K562 (cell line): ENCODE measurements around the gene CUL2. TPM values are rescaled to one million over a fixed set of nuclear protein-coding genes. Genes with fewer than 3 reads are reported as not detected.
A peak's percentile ranks its signal among the peaks of the same experiment; 100 is the strongest.

Experiments
- CAMTA2 ChIP-seq: fragments of 250-450 bp; sonication (Bioruptor Pico); conservative IDR thresholded peaks from 2 replicates; pipeline ENCODE4 v1.5.1; 2022
- COPS2 ChIP-seq: fragments of 450-650 bp; conservative IDR thresholded peaks from 2 replicates; pipeline ENCODE4 v1.6.1; 2016; ENCODE audit warnings: mild to moderate bottlenecking, moderate library complexity
- DACH1 ChIP-seq: fragments of 450-650 bp; IDR thresholded peaks from 2 replicates; pipeline ENCODE4 v1.6.1; 2018; ENCODE audit not compliant: partially characterized antibody
- HDAC1 ChIP-seq, 2 experiments: fragments of 450-650 bp; IDR thresholded peaks; 2 replicates each; pipeline ENCODE4 v1.6.1; 2016 to 2017; ENCODE audit warnings: inconsistent platforms in 1 of 2, mild to moderate bottlenecking in 1 of 2, moderate library complexity in 1 of 2
- HDAC2 ChIP-seq: fragments of 450-650 bp; IDR thresholded peaks from 2 replicates; pipeline ENCODE4 v1.6.1; 2016; ENCODE audit warnings: mild to moderate bottlenecking
- HMGXB4 ChIP-seq: sonication (generic); formaldehyde crosslinking; IDR thresholded peaks from 2 replicates; pipeline ENCODE4 v1.8.1; 2023; ENCODE audit warnings: mild to moderate bottlenecking, missing genetic modification reagents
- JUNB ChIP-seq: fragments of 450-650 bp; formaldehyde crosslinking; conservative IDR thresholded peaks from 2 replicates; pipeline ENCODE4 v1.4.0; 2020; ENCODE audit warnings: mild to moderate bottlenecking
- KDM1A ChIP-seq, 2 experiments: fragments of 450-650 bp; IDR thresholded peaks; 2 replicates each; pipeline ENCODE4 v1.6.1; 2016; ENCODE audit warnings: mild to moderate bottlenecking in 2 of 2
- MTF1 ChIP-seq: fragments of 250-450 bp; sonication (Bioruptor Pico); IDR thresholded peaks from 2 replicates; pipeline ENCODE4 v1.9.0; 2021; ENCODE audit warnings: moderate library complexity, mild to moderate bottlenecking, inconsistent platforms, borderline replicate concordance
- NR2C2 ChIP-seq, 2 experiments: fragments of 200-800 bp in 1 of 2; sonication (Bioruptor generic) in 1 of 2; sonication (generic) in 1 of 2; formaldehyde crosslinking in 1 of 2; IDR thresholded peaks; 2 replicates each; pipeline versions ENCODE4 v1.6.1 to v1.8.0; 2016 to 2022; ENCODE audit warnings: mild to moderate bottlenecking in 1 of 2, missing compliant biosample characterization in 1 of 2, missing genetic modification characterization in 1 of 2, missing genetic modification reagents in 1 of 2
- PHB2 ChIP-seq: fragments of 450-650 bp; IDR thresholded peaks from 2 replicates; pipeline ENCODE4 v1.6.1; 2017; ENCODE audit warnings: low read depth
- POLR3G ChIP-seq: IDR thresholded peaks from 2 replicates; pipeline ENCODE4 v1.6.1; 2011; ENCODE audit not compliant: insufficient read length, insufficient replicate concordance; ENCODE audit errors: extremely low read depth
- RBFOX2 ChIP-seq: fragments of 200-400 bp; formaldehyde crosslinking; IDR thresholded peaks from 2 replicates; pipeline ENCODE4 v1.6.1; 2017; ENCODE audit warnings: low read depth, mild to moderate bottlenecking, low read length, moderate library complexity
- RBM34 ChIP-seq: fragments of 200-400 bp; formaldehyde crosslinking; IDR thresholded peaks from 2 replicates; pipeline ENCODE4 v1.6.1; 2018; ENCODE audit warnings: low read length, borderline replicate concordance; ENCODE audit not compliant: insufficient read depth
- SMARCB1 ChIP-seq: IDR thresholded peaks from 2 replicates; pipeline ENCODE4 v1.6.1; 2011; ENCODE audit warnings: improper control_type of control experiment, low read depth; ENCODE audit not compliant: insufficient read length
- SNIP1 ChIP-seq: fragments of 450-650 bp; IDR thresholded peaks from 2 replicates; pipeline ENCODE4 v1.7.1; 2017; ENCODE audit warnings: low read depth, mild to moderate bottlenecking
- SRSF7 ChIP-seq: fragments of 200-400 bp; formaldehyde crosslinking; optimal IDR thresholded peaks from 2 replicates; pipeline ENCODE3; 2017; ENCODE audit warnings: mild to moderate bottlenecking, low read depth, low read length
- ZNF124 ChIP-seq: sonication (generic); formaldehyde crosslinking; IDR thresholded peaks from 2 replicates; pipeline ENCODE4 v1.8.1; 2022; ENCODE audit warnings: missing genetic modification reagents
- polyA plus RNA-seq, 8 experiments: library from polyadenylated mRNA; depleted of rRNA in 4 of 8; stranded (reverse) in 5 of 8; unstranded in 3 of 8; fragments of >200 nt; fragmentation: Nextera tagmentation in 2 of 8; fragmentation: Illumina TruSeq in 1 of 8; extraction: Ambion mirVana in 2 of 8; extraction: Trizol in 1 of 8; gene quantifications; 2 replicates each; pipeline versions ENCODE4 v1.2.1 to v1.2.3, GENCODE V29; 2011 to 2014; ENCODE audit warnings: inconsistent platforms in 1 of 8, missing spikeins in 1 of 8
- total RNA-seq, 7 experiments: library from RNA; depleted of rRNA in 6 of 7; stranded (reverse); fragments of >200 nt in 6 of 7; fragmentation: Illumina TruSeq in 2 of 7; extraction: Trizol in 2 of 7; gene quantifications; 2 replicates each; pipeline versions ENCODE4 v1.2.1 to v1.2.3, GENCODE V29; 2011 to 2021; ENCODE audit warnings: low replicate concordance in 1 of 7
- TF ChIP-seq, protein P1 (sequence below): fragments of 450-650 bp; IDR thresholded peaks from one replicate; pipeline ENCODE4 v1.6.1; 2018; ENCODE audit warnings: mild to moderate bottlenecking, moderate library complexity; ENCODE audit not compliant: partially characterized antibody
- TF ChIP-seq, protein P2 (sequence below): sonication (generic); formaldehyde crosslinking; IDR thresholded peaks from 2 replicates; pipeline ENCODE4 v1.8.0; 2022; ENCODE audit warnings: mild to moderate bottlenecking, low read depth, missing genetic modification reagents
- TF ChIP-seq, protein P3 (sequence below): sonication (generic); formaldehyde crosslinking; IDR thresholded peaks from 2 replicates; pipeline ENCODE4 v1.8.0; 2022; ENCODE audit warnings: mild to moderate bottlenecking, missing genetic modification reagents
- TF ChIP-seq, protein P4 (sequence below), 2 experiments: fragments of 450-650 bp; conservative IDR thresholded peaks; 2 replicates each; pipeline ENCODE4 v1.6.1; 2017; ENCODE audit warnings: mild to moderate bottlenecking in 2 of 2, moderate library complexity in 2 of 2

Gene CUL2
- total and polyA plus RNA-seq, 9 of the 15 experiments (the other 6 are each of a cell fraction or from before 2014, with no cell fraction given), result 17.3 to 46.3 (median 41.2) TPM

DNA sequence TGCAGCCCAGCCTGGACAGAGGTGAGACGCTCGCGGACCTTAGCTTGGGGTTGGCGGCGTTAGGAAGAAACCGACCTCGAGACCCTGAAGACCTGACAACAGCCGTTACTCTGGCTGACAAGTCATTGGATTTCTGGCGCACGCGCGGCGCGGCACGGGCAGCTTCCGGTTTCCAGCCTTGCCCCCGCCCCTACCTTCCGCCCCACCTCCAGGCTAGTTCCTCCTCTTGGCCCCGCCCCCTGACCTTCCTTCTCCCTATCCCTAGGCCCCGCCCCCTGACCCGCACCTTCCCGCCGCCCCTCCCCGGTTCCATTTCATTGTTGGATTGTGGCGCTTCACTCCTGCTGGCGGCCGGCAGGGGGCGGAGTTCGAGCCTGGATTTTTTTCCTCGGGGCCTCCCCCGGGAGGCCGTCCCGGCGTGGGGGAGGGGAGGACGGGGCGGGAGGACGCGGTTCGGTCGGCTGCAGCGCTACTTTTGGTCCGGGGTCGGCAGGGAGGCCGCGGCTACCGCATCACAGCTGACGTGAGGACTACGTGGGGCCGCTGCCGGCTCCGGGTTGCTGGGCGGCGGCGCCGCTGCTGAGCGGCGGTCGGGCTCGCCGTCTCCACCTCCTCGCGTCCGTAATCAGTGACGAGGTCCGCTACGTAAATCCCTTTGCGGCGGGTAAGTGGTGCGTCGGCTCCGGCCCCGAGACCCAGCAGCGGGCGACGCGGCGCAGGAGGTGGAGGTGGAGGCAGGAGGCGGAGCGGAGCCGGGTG, 36.6 kb upstream of the CUL2 start, which contains the start of gene CREM (continued):
- TF ChIP-seq, protein P1, sequence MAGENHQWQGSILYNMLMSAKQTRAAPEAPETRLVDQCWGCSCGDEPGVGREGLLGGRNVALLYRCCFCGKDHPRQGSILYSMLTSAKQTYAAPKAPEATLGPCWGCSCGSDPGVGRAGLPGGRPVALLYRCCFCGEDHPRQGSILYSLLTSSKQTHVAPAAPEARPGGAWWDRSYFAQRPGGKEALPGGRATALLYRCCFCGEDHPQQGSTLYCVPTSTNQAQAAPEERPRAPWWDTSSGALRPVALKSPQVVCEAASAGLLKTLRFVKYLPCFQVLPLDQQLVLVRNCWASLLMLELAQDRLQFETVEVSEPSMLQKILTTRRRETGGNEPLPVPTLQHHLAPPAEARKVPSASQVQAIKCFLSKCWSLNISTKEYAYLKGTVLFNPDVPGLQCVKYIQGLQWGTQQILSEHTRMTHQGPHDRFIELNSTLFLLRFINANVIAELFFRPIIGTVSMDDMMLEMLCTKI, result no peak
- TF ChIP-seq MTF1 (CRISPR knock-in tag) (no peak), HMGXB4 (CRISPR knock-in tag) (0 out of 2 replicates have a peak, but pooled peaks have one; percentile 57), PHB2 (no peak), KDM1A (IDR thresholded peaks at IDR 0.05) (no peak), SNIP1 (no peak), HDAC1 (IDR thresholded peaks at IDR 0.05) (peak in 1 of 2 experiments; percentile 21; a peak in 1 of 4 replicates), RBM34 (no peak), POLR3G (no peak), CAMTA2 (no peak), DACH1 (peak; percentile 55), SMARCB1 (no peak), RBFOX2 (peak; percentile 96), ZNF124 (CRISPR knock-in tag) (no peak), NR2C2 (CRISPR knock-in tag; IDR thresholded peaks at IDR 0.05) (no peak; the same call in 1 of the 2 replicates), NR2C2 (tag; IDR thresholded peaks at IDR 0.05) (peak; percentile 97), COPS2 (no peak), SRSF7 (no peak), JUNB (CRISPR knock-in tag) (no peak), HDAC2 (no peak)
- TF ChIP-seq, protein P2, sequence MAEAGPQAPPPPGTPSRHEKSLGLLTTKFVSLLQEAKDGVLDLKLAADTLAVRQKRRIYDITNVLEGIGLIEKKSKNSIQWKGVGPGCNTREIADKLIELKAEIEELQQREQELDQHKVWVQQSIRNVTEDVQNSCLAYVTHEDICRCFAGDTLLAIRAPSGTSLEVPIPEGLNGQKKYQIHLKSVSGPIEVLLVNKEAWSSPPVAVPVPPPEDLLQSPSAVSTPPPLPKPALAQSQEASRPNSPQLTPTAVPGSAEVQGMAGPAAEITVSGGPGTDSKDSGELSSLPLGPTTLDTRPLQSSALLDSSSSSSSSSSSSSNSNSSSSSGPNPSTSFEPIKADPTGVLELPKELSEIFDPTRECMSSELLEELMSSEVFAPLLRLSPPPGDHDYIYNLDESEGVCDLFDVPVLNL (CRISPR knock-in tag), result no peak
- TF ChIP-seq, protein P3, sequence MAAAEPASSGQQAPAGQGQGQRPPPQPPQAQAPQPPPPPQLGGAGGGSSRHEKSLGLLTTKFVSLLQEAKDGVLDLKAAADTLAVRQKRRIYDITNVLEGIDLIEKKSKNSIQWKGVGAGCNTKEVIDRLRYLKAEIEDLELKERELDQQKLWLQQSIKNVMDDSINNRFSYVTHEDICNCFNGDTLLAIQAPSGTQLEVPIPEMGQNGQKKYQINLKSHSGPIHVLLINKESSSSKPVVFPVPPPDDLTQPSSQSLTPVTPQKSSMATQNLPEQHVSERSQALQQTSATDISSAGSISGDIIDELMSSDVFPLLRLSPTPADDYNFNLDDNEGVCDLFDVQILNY (CRISPR knock-in tag), result no peak
- TF ChIP-seq, protein P4, sequence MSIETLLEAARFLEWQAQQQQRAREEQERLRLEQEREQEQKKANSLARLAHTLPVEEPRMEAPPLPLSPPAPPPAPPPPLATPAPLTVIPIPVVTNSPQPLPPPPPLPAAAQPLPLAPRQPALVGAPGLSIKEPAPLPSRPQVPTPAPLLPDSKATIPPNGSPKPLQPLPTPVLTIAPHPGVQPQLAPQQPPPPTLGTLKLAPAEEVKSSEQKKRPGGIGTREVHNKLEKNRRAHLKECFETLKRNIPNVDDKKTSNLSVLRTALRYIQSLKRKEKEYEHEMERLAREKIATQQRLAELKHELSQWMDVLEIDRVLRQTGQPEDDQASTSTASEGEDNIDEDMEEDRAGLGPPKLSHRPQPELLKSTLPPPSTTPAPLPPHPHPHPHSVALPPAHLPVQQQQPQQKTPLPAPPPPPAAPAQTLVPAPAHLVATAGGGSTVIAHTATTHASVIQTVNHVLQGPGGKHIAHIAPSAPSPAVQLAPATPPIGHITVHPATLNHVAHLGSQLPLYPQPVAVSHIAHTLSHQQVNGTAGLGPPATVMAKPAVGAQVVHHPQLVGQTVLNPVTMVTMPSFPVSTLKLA (conservative IDR thresholded peaks at IDR 0.05), result peak; percentile 66 to 69
